SK-N-MC (cell line): ENCODE data around the gene CHEK1.

Source experiments
- DNase-seq: peaks from one replicate; pipeline ENCODE4 v3.0.0-alpha.2; 2011; ENCODE audit warnings: low read depth, low spot score
- H3K27ac ChIP-seq: fragments of 200-600 bp; sonication (generic); 2 replicates; pipeline ENCODE4 v1.5.1; 2016; ENCODE audit warnings: mixed run types
- H3K36me3 ChIP-seq: fragments of 200-600 bp; sonication (generic); 2 replicates; pipeline ENCODE4 v1.6.1; 2017; ENCODE audit warnings: antibody characterized with exemption, low read length, mixed read lengths; ENCODE audit not compliant: insufficient read depth
- H3K4me3 ChIP-seq: fragments of 200-600 bp; sonication (generic); 2 replicates; pipeline ENCODE4 v1.5.1; 2016
- H3K9ac ChIP-seq: fragments of 200-600 bp; sonication (generic); 2 replicates; pipeline ENCODE4 v1.8.0; 2017; ENCODE audit warnings: mixed run types, mixed read lengths; ENCODE audit not compliant: insufficient read length
- H3K9me3 ChIP-seq: fragments of 200-600 bp; sonication (generic); 2 replicates; pipeline ENCODE4 v1.6.1; 2017; ENCODE audit warnings: low read depth, mild to moderate bottlenecking, antibody characterized with exemption, low read length, moderate library complexity, mixed read lengths
- EZH2 ChIP-seq: fragments of 200-600 bp; sonication (generic); IDR thresholded peaks from one replicate; pipeline ENCODE4 v1.6.1; 2017; ENCODE audit warnings: antibody characterized with exemption
- FOXP2 ChIP-seq: optimal IDR thresholded peaks from 2 replicates; pipeline ENCODE3; 2011; ENCODE audit warnings: mild to moderate bottlenecking, moderate library complexity; ENCODE audit not compliant: insufficient read depth; ENCODE audit errors: extremely low read length, control extremely low read depth
- POLR2AphosphoS5 ChIP-seq: IDR thresholded peaks from 2 replicates; pipeline ENCODE4 v1.6.1; 2012; ENCODE audit warnings: mild to moderate bottlenecking, low read depth, low read length, borderline replicate concordance

The CHEK1 gene

GRCh38 chr11:125591649-125592304 is 33.2 kb upstream of the CHEK1 start:
- H3K9ac ChIP-seq, result peak overlapping the region; percentile 97
- no peaks in the 10 kb centered on the region for H3K9me3 ChIP-seq
- DNase-seq, result no peak
- TF ChIP-seq FOXP2, result no peak
- TF ChIP-seq POLR2AphosphoS5, result no peak
- no peak for TF ChIP-seq EZH2
- H3K27ac ChIP-seq, result peak overlapping the region; percentile 83
- H3K36me3 ChIP-seq, result peaks cover 12% of the 10 kb centered on the region
- peak overlapping the region; percentile 92 for H3K4me3 ChIP-seq

- peak within 1 kb of the TSS; percentile 83 for H3K27ac ChIP-seq
- peak within 1 kb of the TSS; percentile 92 for H3K4me3 ChIP-seq
- peak; percentile 99 for DNase-seq
- TF ChIP-seq FOXP2, result peak; percentile 67
- peak; percentile 86 for TF ChIP-seq POLR2AphosphoS5
- TF ChIP-seq EZH2, result no peak
- H3K9me3 ChIP-seq, result no peaks in the 10 kb centered on the region
- peak within 1 kb of the TSS; percentile 97 for H3K9ac ChIP-seq
- H3K36me3 ChIP-seq, result peaks cover 19% of the 10 kb centered on the region
Observed at GRCh38 chr11:125592305-125593113, 32.5 kb upstream of the CHEK1 start, which contains the start of gene STT3A. STT3A (plus strand) TSS chr11:125592852; CDS start chr11:125595916, 3,064 bp downstream.

GRCh38 chr11:125593114-125593820 is 31.7 kb upstream of the CHEK1 start:
- no peak overlapping the region for H3K27ac ChIP-seq
- TF ChIP-seq FOXP2 (no peak), POLR2AphosphoS5 (no peak), EZH2 (no peak)

GRCh38 chr11:125594958-125595357 is 30.0 kb upstream of the CHEK1 start:
- H3K4me3 ChIP-seq, result no peak overlapping the region
- TF ChIP-seq POLR2AphosphoS5, result no peak
- TF ChIP-seq FOXP2, result no peak
- no peak for TF ChIP-seq EZH2
- no peak overlapping the region for H3K9ac ChIP-seq
- no peak overlapping the region for H3K27ac ChIP-seq
- no peaks in the 10 kb centered on the region for H3K9me3 ChIP-seq
- peaks cover 37% of the 10 kb centered on the region for H3K36me3 ChIP-seq
- DNase-seq, result no peak

More at GRCh38 chr11:125593114-125593820, 31.7 kb upstream of the CHEK1 start:
- Histone ChIP-seq H3K4me3 (peak overlapping the region; percentile 79), H3K36me3 (peaks cover 27% of the 10 kb centered on the region), H3K9ac (peak overlapping the region; percentile 61), H3K9me3 (no peaks in the 10 kb centered on the region)
- no peak for DNase-seq

GRCh38 chr11:125600663-125601062 is 24.3 kb upstream of the CHEK1 start:
- TF ChIP-seq FOXP2 (no peak), EZH2 (no peak), POLR2AphosphoS5 (no peak)
- Histone ChIP-seq H3K9me3 (no peaks in the 10 kb centered on the region), H3K9ac (no peak overlapping the region), H3K27ac (no peak overlapping the region), H3K4me3 (no peak overlapping the region), H3K36me3 (peaks cover 88% of the 10 kb centered on the region)
- DNase-seq, result no peak

GRCh38 chr11:125603207-125603606 is 21.8 kb upstream of the CHEK1 start:
- no peak for DNase-seq
- TF ChIP-seq EZH2 (no peak), POLR2AphosphoS5 (no peak), FOXP2 (no peak)
- Histone ChIP-seq H3K9ac (no peak overlapping the region), H3K4me3 (no peak overlapping the region), H3K27ac (no peak overlapping the region), H3K9me3 (no peaks in the 10 kb centered on the region), H3K36me3 (peaks cover 89% of the 10 kb centered on the region)

GRCh38 chr11:125605417-125605816 is 19.5 kb upstream of the CHEK1 start:
- DNase-seq, result no peak
- peaks cover 95% of the 10 kb centered on the region for H3K36me3 ChIP-seq
- no peak overlapping the region for H3K27ac ChIP-seq
- H3K9me3 ChIP-seq, result no peaks in the 10 kb centered on the region
- H3K9ac ChIP-seq, result no peak overlapping the region
- TF ChIP-seq EZH2 (no peak), FOXP2 (no peak), POLR2AphosphoS5 (no peak)
- H3K4me3 ChIP-seq, result no peak overlapping the region

- Histone ChIP-seq H3K4me3 (no peak overlapping the region), H3K9me3 (no peaks in the 10 kb centered on the region), H3K27ac (no peak overlapping the region), H3K9ac (no peak overlapping the region), H3K36me3 (peaks cover 88% of the 10 kb centered on the region)
- no peak for DNase-seq
- TF ChIP-seq FOXP2 (no peak), EZH2 (no peak), POLR2AphosphoS5 (no peak)
Observed at GRCh38 chr11:125609545-125609944, 15.4 kb upstream of the CHEK1 start.
